ENCODE measurements around the gene MC1R.

GRCh38 chr16:89890886-89891657, 27.6 kb upstream of the MC1R start:
- TF ChIP-seq, protein P1, sequence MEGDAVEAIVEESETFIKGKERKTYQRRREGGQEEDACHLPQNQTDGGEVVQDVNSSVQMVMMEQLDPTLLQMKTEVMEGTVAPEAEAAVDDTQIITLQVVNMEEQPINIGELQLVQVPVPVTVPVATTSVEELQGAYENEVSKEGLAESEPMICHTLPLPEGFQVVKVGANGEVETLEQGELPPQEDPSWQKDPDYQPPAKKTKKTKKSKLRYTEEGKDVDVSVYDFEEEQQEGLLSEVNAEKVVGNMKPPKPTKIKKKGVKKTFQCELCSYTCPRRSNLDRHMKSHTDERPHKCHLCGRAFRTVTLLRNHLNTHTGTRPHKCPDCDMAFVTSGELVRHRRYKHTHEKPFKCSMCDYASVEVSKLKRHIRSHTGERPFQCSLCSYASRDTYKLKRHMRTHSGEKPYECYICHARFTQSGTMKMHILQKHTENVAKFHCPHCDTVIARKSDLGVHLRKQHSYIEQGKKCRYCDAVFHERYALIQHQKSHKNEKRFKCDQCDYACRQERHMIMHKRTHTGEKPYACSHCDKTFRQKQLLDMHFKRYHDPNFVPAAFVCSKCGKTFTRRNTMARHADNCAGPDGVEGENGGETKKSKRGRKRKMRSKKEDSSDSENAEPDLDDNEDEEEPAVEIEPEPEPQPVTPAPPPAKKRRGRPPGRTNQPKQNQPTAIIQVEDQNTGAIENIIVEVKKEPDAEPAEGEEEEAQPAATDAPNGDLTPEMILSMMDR (conservative IDR thresholded peaks at IDR 0.05): no peak
- TF ChIP-seq EZH2 (IDR thresholded peaks at IDR 0.05; ENCODE audit: low read depth): no peak
